GM15510 (cell line): ENCODE data around the gene MIS18A.

Experiments used
- POLR2A ChIP-seq: IDR thresholded peaks from 3 replicates; pipeline ENCODE4 v1.6.1; 2011; ENCODE audit warnings: borderline replicate concordance; ENCODE audit not compliant: insufficient read length; ENCODE audit errors: extremely low read depth

MIS18A gene

GRCh38 chr21:32246571-32247140 lies 32.2 kb downstream of the MIS18A start:
- no peak for TF ChIP-seq POLR2A

DNA sequence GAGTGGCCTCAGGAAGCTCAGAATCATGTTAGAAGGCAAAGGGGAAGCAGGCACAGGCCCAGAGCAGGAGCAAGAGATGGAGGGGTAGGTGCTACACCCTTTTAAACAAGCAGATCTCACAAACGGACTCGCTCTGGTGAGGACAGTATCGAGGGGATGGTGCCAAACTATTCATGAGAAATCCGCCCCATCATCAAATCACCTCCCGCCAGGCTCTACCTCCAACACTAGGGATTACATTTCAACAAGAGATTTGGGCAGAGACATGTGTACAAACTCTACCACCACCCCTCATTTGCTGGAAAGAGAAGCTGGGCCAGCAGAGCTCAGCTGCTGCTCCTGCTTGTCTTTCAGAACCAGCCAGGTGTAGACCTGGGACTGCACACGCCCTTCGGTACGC lies 32.9 kb downstream of the MIS18A start:
- no peak for TF ChIP-seq POLR2A

GRCh38 chr21:32240851-32241687 lies 37.8 kb downstream of the MIS18A start:
- no peak for TF ChIP-seq POLR2A

GRCh38 chr21:32239551-32239950 lies 39.3 kb downstream of the MIS18A start:
- TF ChIP-seq POLR2A, result no peak

GRCh38 chr21:32238063-32238462 lies 40.8 kb downstream of the MIS18A start:
- no peak for TF ChIP-seq POLR2A

DNA sequence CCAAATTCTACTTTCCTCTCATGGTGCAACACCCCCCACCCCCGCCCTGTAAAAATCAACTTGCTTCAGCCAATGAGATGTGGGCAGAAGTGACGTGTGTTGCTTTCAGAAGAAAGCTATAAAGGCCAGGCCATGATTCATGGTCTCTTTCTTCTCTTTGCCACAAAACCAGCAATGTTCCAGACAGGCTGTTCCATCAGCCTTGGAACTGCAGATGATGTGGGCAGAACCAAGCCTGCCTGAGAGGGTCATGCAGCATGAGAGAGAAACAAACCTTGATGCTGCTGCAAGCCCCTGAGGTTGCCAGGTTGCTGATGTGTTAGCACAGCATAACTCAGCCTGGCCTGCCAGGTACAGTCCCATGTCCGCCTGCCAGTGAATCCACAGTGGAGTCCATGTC lies 41.8 kb downstream of the MIS18A start:
- no peak for TF ChIP-seq POLR2A

GRCh38 chr21:32233722-32234301 lies 45.0 kb downstream of the MIS18A start:
- TF ChIP-seq POLR2A, result no peak

DNA sequence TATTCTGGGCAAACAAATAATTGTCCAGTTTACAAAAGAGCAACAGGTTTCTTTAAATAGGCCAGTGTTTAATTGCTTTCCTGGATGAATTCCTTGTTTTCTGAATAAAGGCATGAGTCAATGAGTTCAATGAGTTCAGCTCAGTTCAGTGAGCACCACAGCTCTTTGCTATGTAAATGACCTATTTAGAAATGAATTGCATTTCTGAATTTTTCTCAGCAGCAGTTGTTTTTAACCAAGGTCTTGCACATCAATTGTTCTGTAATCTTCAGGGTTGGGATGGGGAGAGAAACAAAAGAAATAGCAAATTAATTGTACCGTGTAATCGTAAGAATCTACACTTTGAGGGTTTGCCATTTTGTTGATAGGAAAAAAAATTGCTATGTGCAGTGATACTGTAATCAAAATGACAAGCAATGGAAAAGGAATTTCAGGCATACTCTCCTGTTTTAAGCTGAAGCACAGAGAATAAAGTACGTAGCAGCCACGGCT lies 45.7 kb downstream of the MIS18A start:
- TF ChIP-seq POLR2A, result no peak

DNA sequence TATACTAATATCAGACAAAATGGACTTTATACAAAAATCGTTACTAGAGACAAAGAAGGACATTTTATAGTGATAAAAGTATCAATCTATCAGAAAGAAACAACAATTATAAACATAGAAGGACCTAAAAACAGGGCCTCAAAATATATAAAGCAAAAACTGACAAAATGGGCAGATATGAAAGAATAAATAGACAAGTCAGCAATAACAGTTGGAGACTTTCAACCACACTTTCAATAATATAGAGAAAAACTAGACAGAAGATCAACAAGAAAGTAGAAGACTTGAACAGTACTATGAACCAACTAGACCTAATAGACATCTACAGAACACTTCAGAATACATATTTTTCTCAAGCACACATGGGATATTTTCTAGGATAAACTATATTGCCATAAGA lies 52.4 kb downstream of the MIS18A start:
- TF ChIP-seq POLR2A, result no peak
